CD4-positive, alpha-beta T cell (primary cell): Measurements from ENCODE around the gene ATN1. TPM values are rescaled to one million over a fixed set of nuclear protein-coding genes. Genes with fewer than 3 reads are reported as not detected.

Experiments used
- ATAC-seq: fragments of 200-7000 bp; cut with Tn5 transposase; one replicate; pipeline ENCODE4 v1.10.0; 2022; ENCODE audit warnings: mild to moderate bottlenecking; ENCODE audit not compliant: poor library complexity
- CTCF ChIA-PET: fragments of 350-600 bp; sonication (Branson Sonifier 250); formaldehyde crosslinking; loops from one replicate; lab custom pipeline; 2021; ENCODE audit warnings: antibody characterized with exemption, inconsistent platforms; lab: Charles Lee
- POLR2A ChIA-PET: fragments of 350-600 bp; sonication (Branson Sonifier 250); formaldehyde crosslinking; loops from one replicate; lab custom pipeline; 2021; ENCODE audit warnings: antibody characterized with exemption, inconsistent platforms; lab: Charles Lee
- DNase-seq, 14 experiments: peaks; one replicate each; pipeline ENCODE4 v3.0.0-alpha.2; 2013 to 2020; ENCODE audit warnings: mixed read lengths in 2 of 14
- H3K27ac ChIP-seq, 2 donors: one replicate each; pipeline versions ENCODE4 v1.5.1 to v1.7.0; 2013; ENCODE audit warnings: low read length in 2 of 2, low read depth in 1 of 2, mild to moderate bottlenecking in 1 of 2
- H3K27me3 ChIP-seq, 2 experiments: 1 replicate in 1 of 2; 2 replicates in 1 of 2; pipeline versions ENCODE4 v1.6.1 to v1.7.0; 2013; ENCODE audit warnings: low read length in 2 of 2, control low read depth in 1 of 2, mild to moderate bottlenecking in 1 of 2, moderate library complexity in 1 of 2; ENCODE audit not compliant: insufficient read depth in 2 of 2, control insufficient read depth in 1 of 2
- H3K36me3 ChIP-seq: one replicate; pipeline ENCODE4 v1.6.1; 2013; ENCODE audit warnings: low read length, control low read depth; ENCODE audit not compliant: insufficient read depth
- H3K4me1 ChIP-seq: one replicate; pipeline ENCODE4 v1.6.1; 2013; ENCODE audit warnings: low read length, control low read depth; ENCODE audit not compliant: insufficient read depth
- H3K4me3 ChIP-seq: one replicate; pipeline ENCODE4 v1.5.1; 2013; ENCODE audit warnings: mild to moderate bottlenecking, low read length, moderate library complexity
- H3K9me3 ChIP-seq, 2 experiments: 1 replicate in 1 of 2; 2 replicates in 1 of 2; pipeline versions ENCODE4 v1.6.1 to v1.7.0; 2013; ENCODE audit warnings: low read length in 2 of 2, mild to moderate bottlenecking in 2 of 2, control low read depth in 1 of 2, moderate library complexity in 1 of 2; ENCODE audit not compliant: control insufficient read depth in 1 of 2, insufficient read depth in 1 of 2
- H3K27ac Mint-ChIP-seq: one replicate; pipeline ENCODE4 v1.8.0; 2020; ENCODE audit warnings: mixed read lengths
- H3K27me3 Mint-ChIP-seq: one replicate; pipeline ENCODE4 v1.8.0; 2021; ENCODE audit warnings: mixed read lengths
- H3K36me3 Mint-ChIP-seq: one replicate; pipeline ENCODE4 v1.8.0; 2021; ENCODE audit warnings: low read depth, mixed read lengths
- H3K4me1 Mint-ChIP-seq: one replicate; pipeline ENCODE4 v1.8.0; 2021; ENCODE audit warnings: low read depth, mixed read lengths
- H3K4me3 Mint-ChIP-seq: one replicate; pipeline ENCODE4 v1.8.0; 2020; ENCODE audit warnings: mild to moderate bottlenecking, mixed read lengths
- H3K9me3 Mint-ChIP-seq: one replicate; pipeline ENCODE4 v1.8.0; 2020; ENCODE audit warnings: mixed read lengths
- intact Hi-C, 2 experiments: fragments of 100-400 bp; cut with DNase I in 1 of 2; cut with micrococcal nuclease in 1 of 2; formaldehyde crosslinking; loops; one replicate each; pipeline versions ENCODE4 v1.15.1 to v1.9.0; 2023 to 2025; cut with DNase I, micrococcal nuclease
- total RNA-seq, 174 experiments: library from RNA in 2 of 174; stranded (reverse) in 2 of 174; gene quantifications; one replicate each; pipeline ENCODE4 v1.2.3 and lab custom pipeline; 2021 to 2026
- TF ChIP-seq, protein P1 (sequence below): fragments of 200-600 bp; IDR thresholded peaks from one replicate; pipeline ENCODE4 v1.8.0; 2022; ENCODE audit warnings: antibody characterized with exemption, mild to moderate bottlenecking

The ATN1 gene
- total RNA-seq, 2 experiments from 2014 or later, result 28.7 to 29.6 TPM

DNA sequence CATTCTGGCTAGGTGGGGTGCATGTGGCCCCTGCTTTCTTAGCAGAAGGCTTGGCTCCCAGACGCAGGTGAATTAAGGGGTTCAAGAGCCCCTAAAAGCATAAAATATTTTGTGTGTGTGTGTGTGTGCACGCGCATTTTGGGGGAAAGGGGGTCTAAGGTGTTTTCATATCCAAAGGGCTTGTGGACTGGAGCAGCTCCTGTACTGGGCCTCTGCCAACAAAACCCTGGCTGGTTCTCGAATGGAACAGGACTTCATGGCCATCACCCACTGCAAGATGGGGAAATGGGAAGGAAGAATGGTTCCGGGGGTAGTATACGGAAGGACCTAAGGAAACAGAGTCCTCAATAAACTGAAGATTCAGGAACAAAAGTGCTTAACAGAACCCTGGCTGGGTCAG, 3.9 kb upstream of the ATN1 start:
- peaks cover 28% of the 10 kb centered on the region for H3K4me1 ChIP-seq
- H3K27me3 Mint-ChIP-seq, result no peaks in the 10 kb centered on the region
- H3K9me3 ChIP-seq, result no peaks in the 10 kb centered on the region
- H3K27ac ChIP-seq, result peak overlapping the region in 1 of 2 donors; percentile 30
- H3K4me1 Mint-ChIP-seq, result peaks cover 29% of the 10 kb centered on the region
- TF ChIP-seq, protein P1, sequence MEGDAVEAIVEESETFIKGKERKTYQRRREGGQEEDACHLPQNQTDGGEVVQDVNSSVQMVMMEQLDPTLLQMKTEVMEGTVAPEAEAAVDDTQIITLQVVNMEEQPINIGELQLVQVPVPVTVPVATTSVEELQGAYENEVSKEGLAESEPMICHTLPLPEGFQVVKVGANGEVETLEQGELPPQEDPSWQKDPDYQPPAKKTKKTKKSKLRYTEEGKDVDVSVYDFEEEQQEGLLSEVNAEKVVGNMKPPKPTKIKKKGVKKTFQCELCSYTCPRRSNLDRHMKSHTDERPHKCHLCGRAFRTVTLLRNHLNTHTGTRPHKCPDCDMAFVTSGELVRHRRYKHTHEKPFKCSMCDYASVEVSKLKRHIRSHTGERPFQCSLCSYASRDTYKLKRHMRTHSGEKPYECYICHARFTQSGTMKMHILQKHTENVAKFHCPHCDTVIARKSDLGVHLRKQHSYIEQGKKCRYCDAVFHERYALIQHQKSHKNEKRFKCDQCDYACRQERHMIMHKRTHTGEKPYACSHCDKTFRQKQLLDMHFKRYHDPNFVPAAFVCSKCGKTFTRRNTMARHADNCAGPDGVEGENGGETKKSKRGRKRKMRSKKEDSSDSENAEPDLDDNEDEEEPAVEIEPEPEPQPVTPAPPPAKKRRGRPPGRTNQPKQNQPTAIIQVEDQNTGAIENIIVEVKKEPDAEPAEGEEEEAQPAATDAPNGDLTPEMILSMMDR, result no peak
- H3K36me3 ChIP-seq, result peaks cover 42% of the 10 kb centered on the region
- H3K4me3 ChIP-seq, result no peak overlapping the region
- no peaks in the 10 kb centered on the region for H3K9me3 Mint-ChIP-seq
- intact Hi-C loops, result loop anchor here (1.0 to 5.0 kb wide), 6 partner anchors 19 to 189 kb away; partner anchors contain the start of genes C1R (in 2 of the 2), C1RL (in 2 of the 2), LPCAT3 (in 2 of the 2) and RNU7-1 (in 1 of the 2)
- peaks cover 36% of the 10 kb centered on the region for H3K36me3 Mint-ChIP-seq
- POLR2A ChIA-PET, result interaction anchor here (0.9 to 6.4 kb wide), 8 partner anchors 10 to 169 kb away, joined by 3 to 76 read pairs (median 5); partner anchors contain the start of genes C12orf57, ENO2 and RNU7-1
- CTCF ChIA-PET, result interaction anchor here (0.6 to 3.2 kb wide), 8 partner anchors 14 to 314 kb away, joined by 3 to 21 read pairs (median 7); partner anchors contain the start of genes C12orf57, RNU7-1 and SPSB2
- peak overlapping the region; percentile 85 for H3K27ac Mint-ChIP-seq
- H3K27me3 ChIP-seq, result no peaks in the 10 kb centered on the region
- ATAC-seq (no peak), DNase-seq (no peak)
- H3K4me3 Mint-ChIP-seq, result peak overlapping the region; percentile 85

DNA sequence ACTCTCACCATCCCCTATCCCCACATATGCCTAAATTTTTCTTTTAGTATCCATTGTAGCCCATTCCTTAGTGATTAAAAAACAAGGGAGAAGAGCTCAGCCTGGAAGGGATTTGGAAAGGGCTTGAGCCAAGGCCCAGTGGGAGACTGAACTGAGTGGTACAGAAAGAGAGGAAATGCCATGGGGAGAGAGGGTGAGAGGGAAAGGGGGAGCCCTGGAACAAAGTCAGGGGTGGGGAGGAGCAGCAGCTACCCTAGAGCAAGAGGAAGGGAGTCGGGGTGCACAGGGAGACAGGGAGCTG, 2.6 kb upstream of the ATN1 start:
- Mint-ChIP-seq H3K27me3 (no peaks in the 10 kb centered on the region), H3K36me3 (peaks cover 24% of the 10 kb centered on the region), H3K4me3 (peak overlapping the region; percentile 71), H3K9me3 (no peaks in the 10 kb centered on the region), H3K27ac (peak overlapping the region; percentile 85), H3K4me1 (peaks cover 43% of the 10 kb centered on the region)
- ChIA-PET POLR2A (interaction anchor here (0.6 to 6.4 kb wide), 7 partner anchors 11 to 219 kb away, joined by 3 to 76 read pairs (median 3); partner anchors contain the start of genes C12orf57, RNU7-1 and SPSB2), CTCF (interaction anchor here (1.1 to 3.2 kb wide), 10 partner anchors 11 to 56 kb away, joined by 3 to 21 read pairs (median 8); partner anchors contain the start of genes C12orf57, RNU7-1 and SPSB2)
- Histone ChIP-seq H3K4me3 (no peak overlapping the region), H3K27me3 (no peaks in the 10 kb centered on the region), H3K27ac (no peak overlapping the region), H3K9me3 (no peaks in the 10 kb centered on the region), H3K4me1 (peaks cover 41% of the 10 kb centered on the region), H3K36me3 (peaks cover 31% of the 10 kb centered on the region)
- TF ChIP-seq, protein P1, result no peak
- DNase-seq (no peak), ATAC-seq (no peak)
- intact Hi-C loops, result loop anchor here in 1 of 2 experiments (2.0 kb wide), 1 partner anchor 18 kb away; the partner anchor contains the start of gene RNU7-1

DNA sequence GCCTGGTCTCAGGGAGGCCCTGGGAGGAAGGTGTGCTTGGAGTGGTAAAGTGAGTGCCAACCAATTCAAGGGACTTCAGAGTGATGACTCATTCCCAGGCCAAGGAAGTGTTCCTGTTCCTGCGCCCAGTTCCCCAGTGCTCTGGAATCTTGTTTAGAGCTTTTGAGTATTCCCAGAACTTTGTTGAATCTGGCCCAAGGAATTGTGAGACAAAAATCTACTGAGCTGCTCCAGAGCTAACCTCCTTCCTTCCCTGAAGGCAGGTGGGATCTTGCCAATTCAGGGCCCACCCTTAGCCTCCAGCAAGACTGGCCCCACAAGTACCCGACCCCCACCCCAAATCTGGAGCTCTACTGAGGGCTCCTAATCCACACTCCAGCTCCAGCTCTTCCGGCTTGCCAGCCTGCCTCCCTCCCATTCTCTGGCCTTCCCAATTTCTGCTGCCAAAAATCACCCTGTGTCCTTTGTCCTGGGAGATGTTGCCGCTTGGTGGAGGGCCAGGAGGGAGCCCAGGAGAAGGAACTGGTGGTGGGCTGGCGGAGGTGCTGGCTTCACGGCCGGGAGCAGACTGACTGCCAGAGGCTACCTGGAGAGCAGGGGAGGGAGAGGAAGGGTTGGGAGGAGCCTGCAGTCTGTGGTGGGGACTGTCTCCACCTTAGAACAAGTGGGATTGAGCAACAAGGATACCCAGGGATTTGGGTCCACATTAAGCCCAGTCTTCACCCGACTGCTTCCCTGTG, 2.0 kb upstream of the ATN1 start:
- intact Hi-C loops, result loop anchor here in 1 of 2 experiments (2.0 kb wide), 1 partner anchor 17 kb away; the partner anchor contains the start of gene RNU7-1
- H3K9me3 Mint-ChIP-seq, result no peaks in the 10 kb centered on the region
- TF ChIP-seq, protein P1, result no peak
- Histone ChIP-seq H3K4me3 (no peak overlapping the region), H3K4me1 (peaks cover 42% of the 10 kb centered on the region), H3K36me3 (peaks cover 31% of the 10 kb centered on the region), H3K27me3 (no peaks in the 10 kb centered on the region), H3K9me3 (no peaks in the 10 kb centered on the region), H3K27ac (no peak overlapping the region)
- H3K4me3 Mint-ChIP-seq, result peak overlapping the region; percentile 95
- CTCF ChIA-PET, result interaction anchor here (1.1 to 3.2 kb wide), 11 partner anchors 10 to 93 kb away, joined by 3 to 21 read pairs (median 6); partner anchors contain the start of genes C12orf57, LPCAT3, RNU7-1 and SPSB2
- peaks cover 24% of the 10 kb centered on the region for H3K36me3 Mint-ChIP-seq
- POLR2A ChIA-PET, result interaction anchor here (0.6 to 6.4 kb wide), 6 partner anchors 11 to 219 kb away, joined by 3 to 76 read pairs (median 4); partner anchors contain the start of genes C12orf57 and RNU7-1
- H3K27ac Mint-ChIP-seq, result peak overlapping the region; percentile 85
- peaks cover 45% of the 10 kb centered on the region for H3K4me1 Mint-ChIP-seq
- ATAC-seq, result no peak
- no peak for DNase-seq
- no peaks in the 10 kb centered on the region for H3K27me3 Mint-ChIP-seq
